HL-60 (cell line): ENCODE data around the gene RAB17.

Experiments
- DNase-seq, 2 experiments: peaks; one replicate each; pipeline ENCODE4 v3.0.0-alpha.2; 2010 to 2020; ENCODE audit warnings: low read depth in 1 of 2, low spot score in 1 of 2
- H3K27ac ChIP-seq: fragments of 250-450 bp; sonication (Bioruptor Pico); replicated peaks from 2 replicates; pipeline ENCODE4 v1.5.1; 2020; ENCODE audit warnings: mild to moderate bottlenecking, moderate library complexity
- H3K27me3 ChIP-seq: fragments of 250-450 bp; sonication (Bioruptor Pico); 2 replicates; pipeline ENCODE4 v1.5.1; 2021; ENCODE audit warnings: mild to moderate bottlenecking, moderate library complexity; ENCODE audit not compliant: insufficient read depth, poor library complexity, severe bottlenecking
- H3K4me3 ChIP-seq: replicated peaks from 2 replicates; pipeline ENCODE4 v1.5.1; 2011; ENCODE audit warnings: mild to moderate bottlenecking, control low read depth, low read length; ENCODE audit not compliant: insufficient read depth
- CTCF ChIP-seq: IDR thresholded peaks from one replicate; pipeline ENCODE4 v1.5.1; 2011; ENCODE audit warnings: low read length, control low read depth, inconsistent platforms; ENCODE audit not compliant: insufficient read depth
- GABPA ChIP-seq: IDR thresholded peaks from 2 replicates; pipeline ENCODE4 v1.6.1; 2012; ENCODE audit warnings: low read depth
- POLR2AphosphoS5 ChIP-seq: IDR thresholded peaks from 2 replicates; pipeline ENCODE4 v1.6.1; 2012; ENCODE audit warnings: low read depth
- REST ChIP-seq: IDR thresholded peaks from 2 replicates; pipeline ENCODE4 v1.6.1; 2012; ENCODE audit warnings: low read depth; ENCODE audit not compliant: insufficient replicate concordance
- SPI1 ChIP-seq: IDR thresholded peaks from 2 replicates; pipeline ENCODE4 v1.6.1; 2012; ENCODE audit warnings: low read depth, mild to moderate bottlenecking, borderline replicate concordance

The RAB17 gene

GRCh38 chr2:237629739-237630138 is 39.2 kb upstream of the RAB17 start:
- Histone ChIP-seq H3K27ac (no peak overlapping the region), H3K27me3 (peaks cover 40% of the 10 kb centered on the region), H3K4me3 (no peak overlapping the region)
- DNase-seq, result no peak
- no peak for TF ChIP-seq SPI1
- no peak for TF ChIP-seq POLR2AphosphoS5
- TF ChIP-seq REST, result no peak
- no peak for TF ChIP-seq GABPA
- no peak for TF ChIP-seq CTCF

GRCh38 chr2:237629188-237629534 is 38.6 kb upstream of the RAB17 start:
- H3K27me3 ChIP-seq, result peaks cover 45% of the 10 kb centered on the region
- H3K4me3 ChIP-seq, result no peak overlapping the region
- no peak overlapping the region for H3K27ac ChIP-seq
- TF ChIP-seq POLR2AphosphoS5, result no peak
- TF ChIP-seq GABPA, result no peak
- no peak for TF ChIP-seq REST
- no peak for TF ChIP-seq SPI1
- TF ChIP-seq CTCF, result no peak
- no peak for DNase-seq

GRCh38 chr2:237628247-237629187 is 38.0 kb upstream of the RAB17 start:
- no peak overlapping the region for H3K27ac ChIP-seq
- no peak for DNase-seq
- no peak overlapping the region for H3K4me3 ChIP-seq
- TF ChIP-seq SPI1, result no peak
- no peak for TF ChIP-seq CTCF
- no peak for TF ChIP-seq REST
- TF ChIP-seq GABPA, result no peak
- no peak for TF ChIP-seq POLR2AphosphoS5
- peaks cover 50% of the 10 kb centered on the region for H3K27me3 ChIP-seq
